ENCODE measurements around the gene GFRA4. TPM values are rescaled to one million over a fixed set of nuclear protein-coding genes. Genes with fewer than 3 reads are reported as not detected.

The GFRA4 gene
- total and polyA plus RNA-seq, 12 donors: not detected

DNA sequence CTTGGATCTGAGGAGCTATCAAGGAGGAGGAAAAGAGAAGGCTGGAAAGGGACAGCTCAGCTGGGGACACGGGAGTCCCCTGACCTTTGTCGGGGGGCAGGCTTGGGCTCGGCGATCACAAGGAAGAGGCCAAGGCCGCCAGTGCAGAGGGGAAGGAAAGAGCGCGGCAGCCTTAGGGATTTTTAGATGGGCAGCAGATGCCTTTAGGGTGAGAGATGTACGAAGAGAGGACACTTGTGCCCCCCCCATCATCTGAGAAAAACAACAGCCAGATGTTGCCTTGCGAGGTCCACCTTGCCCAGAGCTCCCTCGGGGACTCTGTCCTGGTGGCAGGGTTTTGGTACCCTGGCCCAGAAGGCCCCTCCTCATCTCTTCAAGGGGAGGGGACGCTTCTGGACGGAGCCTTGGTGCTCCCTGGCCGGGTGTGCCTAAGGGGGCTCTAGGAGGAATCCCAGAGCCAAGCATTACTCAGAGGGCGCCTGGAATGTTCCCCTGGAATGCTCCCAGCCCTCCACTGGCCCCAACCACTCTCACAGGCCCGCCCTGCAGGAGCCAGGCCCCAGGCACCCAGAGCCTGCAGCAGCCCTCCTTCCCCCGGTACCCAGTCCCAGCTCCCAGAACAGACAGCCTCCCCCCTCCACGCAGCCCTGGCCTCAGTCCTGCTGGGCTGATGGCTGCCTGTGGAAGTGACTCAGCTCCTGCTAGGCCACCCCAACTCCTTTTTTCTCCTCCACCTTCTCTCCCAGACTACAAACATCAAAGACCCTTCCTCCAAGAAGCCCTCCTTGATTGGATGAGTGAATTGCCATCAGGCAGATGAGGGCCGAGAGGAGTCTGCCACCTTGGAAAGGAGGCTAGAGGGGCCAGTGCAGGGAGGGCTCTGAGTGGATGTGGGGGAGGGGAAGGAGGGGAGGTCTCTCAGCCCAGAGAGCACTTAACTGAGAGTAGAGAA lies 16.8 kb upstream of the GFRA4 start:
- peaks cover 24% of the 10 kb centered on the region for H3K27me3 ChIP-seq
- no peak overlapping the region for H3K4me3 ChIP-seq
- peaks cover 0 to 7% of the 10 kb centered on the region in 2 donors for H3K4me1 ChIP-seq (replicated peaks in 1 of 2)
- no peak for DNase-seq
- intact Hi-C loops (cut with DNase I): loop anchor here in 1 of 2 donors (5.0 to 10.0 kb wide), 2 partner anchors 32 to 175 kb away; partner anchors contain the start of gene SIGLEC1
- peak overlapping the region in 2 of 5 donors; percentile 1 to 71 for H3K27ac ChIP-seq
- 43 to 80% (median 72%) methylated on average over 12 to 18 of the region's 18 CpGs for WGBS, 4 donors
- H3K9me3 ChIP-seq (replicated peaks in 1 of 3): no peaks in the 10 kb centered on the region
- TF ChIP-seq, protein P1, sequence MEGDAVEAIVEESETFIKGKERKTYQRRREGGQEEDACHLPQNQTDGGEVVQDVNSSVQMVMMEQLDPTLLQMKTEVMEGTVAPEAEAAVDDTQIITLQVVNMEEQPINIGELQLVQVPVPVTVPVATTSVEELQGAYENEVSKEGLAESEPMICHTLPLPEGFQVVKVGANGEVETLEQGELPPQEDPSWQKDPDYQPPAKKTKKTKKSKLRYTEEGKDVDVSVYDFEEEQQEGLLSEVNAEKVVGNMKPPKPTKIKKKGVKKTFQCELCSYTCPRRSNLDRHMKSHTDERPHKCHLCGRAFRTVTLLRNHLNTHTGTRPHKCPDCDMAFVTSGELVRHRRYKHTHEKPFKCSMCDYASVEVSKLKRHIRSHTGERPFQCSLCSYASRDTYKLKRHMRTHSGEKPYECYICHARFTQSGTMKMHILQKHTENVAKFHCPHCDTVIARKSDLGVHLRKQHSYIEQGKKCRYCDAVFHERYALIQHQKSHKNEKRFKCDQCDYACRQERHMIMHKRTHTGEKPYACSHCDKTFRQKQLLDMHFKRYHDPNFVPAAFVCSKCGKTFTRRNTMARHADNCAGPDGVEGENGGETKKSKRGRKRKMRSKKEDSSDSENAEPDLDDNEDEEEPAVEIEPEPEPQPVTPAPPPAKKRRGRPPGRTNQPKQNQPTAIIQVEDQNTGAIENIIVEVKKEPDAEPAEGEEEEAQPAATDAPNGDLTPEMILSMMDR (IDR thresholded peaks at IDR 0.05): no peak
- TF ChIP-seq POLR2A (IDR thresholded peaks at IDR 0.05): no peak
- no peaks in the 10 kb centered on the region for H3K36me3 ChIP-seq (replicated peaks in 1 of 2)

DNA sequence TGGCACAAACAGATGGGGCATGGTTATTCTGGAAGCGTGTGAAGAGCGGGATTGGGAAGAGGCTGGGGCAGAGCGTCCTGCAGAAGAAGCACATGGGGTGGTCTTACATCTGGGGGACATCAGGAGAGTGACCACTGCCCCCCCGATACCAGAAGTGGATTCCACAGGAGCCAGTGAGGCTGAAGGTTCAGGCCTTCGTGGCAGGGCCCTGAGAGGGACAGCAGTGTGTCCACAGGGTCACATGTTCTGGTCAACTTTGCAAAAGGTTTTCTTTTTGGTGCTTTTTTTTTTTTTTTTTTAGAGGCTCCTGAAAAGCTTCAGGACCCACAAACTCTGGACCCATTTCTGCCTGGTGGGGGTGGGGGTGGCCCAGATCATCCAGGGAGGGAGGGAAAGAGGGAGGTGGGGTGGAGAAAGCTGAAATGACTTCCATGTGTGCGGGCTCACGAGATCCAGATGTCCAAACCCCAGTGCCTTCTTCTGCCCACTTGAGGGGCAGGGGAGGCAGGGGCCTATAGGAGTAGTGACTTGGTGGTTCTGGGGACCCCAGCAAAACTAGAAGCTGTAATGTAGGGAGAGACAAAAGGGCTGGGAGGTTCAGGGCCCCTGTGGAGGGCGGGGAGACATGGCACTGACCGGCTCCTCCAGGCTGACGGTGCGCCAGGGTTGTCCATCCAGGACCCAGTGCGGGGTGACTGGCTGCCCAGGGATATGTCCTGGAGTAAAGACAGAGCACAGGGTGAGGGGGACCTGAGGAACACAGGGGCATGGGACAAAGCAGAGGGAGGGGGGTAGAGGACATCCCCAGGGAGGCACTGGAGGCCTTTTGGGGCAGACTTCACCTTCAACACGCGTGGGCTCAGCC lies 15.9 kb upstream of the GFRA4 start:
- WGBS, 4 donors: 85 to 87% (median 86%) methylated on average over 14 of the region's 14 CpGs
- DNase-seq: no peak
- intact Hi-C loops (cut with DNase I): loop anchor here in 1 of 2 donors (5.0 to 10.0 kb wide), 2 partner anchors 33 to 176 kb away; partner anchors contain the start of gene SIGLEC1
- Histone ChIP-seq H3K27me3 (peaks cover 24% of the 10 kb centered on the region), H3K4me3 (no peak overlapping the region), H3K9me3 (replicated peaks in 1 of 3) (no peaks in the 10 kb centered on the region), H3K36me3 (replicated peaks in 1 of 2) (no peaks in the 10 kb centered on the region), H3K27ac (peak overlapping the region in 1 of 5 donors; percentile 71), H3K4me1 (replicated peaks in 1 of 2) (peaks cover 0 to 7% of the 10 kb centered on the region in 2 donors)
- TF ChIP-seq POLR2A (IDR thresholded peaks at IDR 0.05): no peak
- TF ChIP-seq, protein P1 (IDR thresholded peaks at IDR 0.05): no peak

DNA sequence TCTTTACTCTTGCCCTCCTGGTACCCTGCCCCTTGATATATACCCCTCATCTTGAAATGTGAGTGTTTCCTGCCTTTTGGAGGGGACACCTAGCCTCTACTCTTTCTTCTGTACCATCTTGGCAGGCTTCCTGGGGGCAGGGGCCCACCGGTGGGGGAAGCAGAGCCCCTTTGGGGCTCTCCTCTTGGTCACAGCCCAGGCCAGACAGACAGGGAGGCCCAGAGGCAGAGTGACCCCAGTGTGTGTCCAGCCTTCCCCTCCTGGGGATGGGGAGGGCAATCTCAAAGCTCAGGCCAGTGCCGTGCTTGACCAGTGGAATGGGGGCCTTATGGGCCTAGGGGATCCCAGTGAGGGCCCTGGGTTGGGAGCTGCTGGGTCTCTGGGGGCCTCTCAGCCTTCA lies 15.0 kb upstream of the GFRA4 start:
- 20 to 80% (median 71%) methylated on average over 1 to 2 of the region's 2 CpGs for WGBS, 4 donors
- no peak for TF ChIP-seq POLR2A (IDR thresholded peaks at IDR 0.05)
- TF ChIP-seq, protein P1 (IDR thresholded peaks at IDR 0.05): no peak
- Histone ChIP-seq H3K4me3 (no peak overlapping the region), H3K9me3 (replicated peaks in 1 of 3) (no peaks in the 10 kb centered on the region), H3K27ac (peak overlapping the region in 1 of 5 donors; percentile 22), H3K27me3 (peaks cover 31% of the 10 kb centered on the region), H3K4me1 (replicated peaks in 1 of 2) (peaks cover 0 to 7% of the 10 kb centered on the region in 2 donors), H3K36me3 (replicated peaks in 1 of 2) (no peaks in the 10 kb centered on the region)
- intact Hi-C loops (cut with DNase I): loop anchor here in 1 of 2 donors (5.0 to 10.0 kb wide), 2 partner anchors 34 to 177 kb away; partner anchors contain the start of gene SIGLEC1
- DNase-seq: no peak

All from adrenal gland (tissue), 12 donors.